Parietal lobe (tissue), 1 donor: ENCODE data around the gene SMG9. TPM values are rescaled to one million over a fixed set of nuclear protein-coding genes. Genes with fewer than 3 reads are reported as not detected.

Experiments used
- total RNA-seq: library from RNA; depleted of rRNA; stranded (reverse); fragments of >200 nt; gene quantifications from one replicate; pipeline ENCODE4 v1.2.3, GENCODE V29; 2014

The SMG9 gene, protein sequence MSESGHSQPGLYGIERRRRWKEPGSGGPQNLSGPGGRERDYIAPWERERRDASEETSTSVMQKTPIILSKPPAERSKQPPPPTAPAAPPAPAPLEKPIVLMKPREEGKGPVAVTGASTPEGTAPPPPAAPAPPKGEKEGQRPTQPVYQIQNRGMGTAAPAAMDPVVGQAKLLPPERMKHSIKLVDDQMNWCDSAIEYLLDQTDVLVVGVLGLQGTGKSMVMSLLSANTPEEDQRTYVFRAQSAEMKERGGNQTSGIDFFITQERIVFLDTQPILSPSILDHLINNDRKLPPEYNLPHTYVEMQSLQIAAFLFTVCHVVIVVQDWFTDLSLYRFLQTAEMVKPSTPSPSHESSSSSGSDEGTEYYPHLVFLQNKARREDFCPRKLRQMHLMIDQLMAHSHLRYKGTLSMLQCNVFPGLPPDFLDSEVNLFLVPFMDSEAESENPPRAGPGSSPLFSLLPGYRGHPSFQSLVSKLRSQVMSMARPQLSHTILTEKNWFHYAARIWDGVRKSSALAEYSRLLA
- 18.5 TPM for total RNA-seq

DNA sequence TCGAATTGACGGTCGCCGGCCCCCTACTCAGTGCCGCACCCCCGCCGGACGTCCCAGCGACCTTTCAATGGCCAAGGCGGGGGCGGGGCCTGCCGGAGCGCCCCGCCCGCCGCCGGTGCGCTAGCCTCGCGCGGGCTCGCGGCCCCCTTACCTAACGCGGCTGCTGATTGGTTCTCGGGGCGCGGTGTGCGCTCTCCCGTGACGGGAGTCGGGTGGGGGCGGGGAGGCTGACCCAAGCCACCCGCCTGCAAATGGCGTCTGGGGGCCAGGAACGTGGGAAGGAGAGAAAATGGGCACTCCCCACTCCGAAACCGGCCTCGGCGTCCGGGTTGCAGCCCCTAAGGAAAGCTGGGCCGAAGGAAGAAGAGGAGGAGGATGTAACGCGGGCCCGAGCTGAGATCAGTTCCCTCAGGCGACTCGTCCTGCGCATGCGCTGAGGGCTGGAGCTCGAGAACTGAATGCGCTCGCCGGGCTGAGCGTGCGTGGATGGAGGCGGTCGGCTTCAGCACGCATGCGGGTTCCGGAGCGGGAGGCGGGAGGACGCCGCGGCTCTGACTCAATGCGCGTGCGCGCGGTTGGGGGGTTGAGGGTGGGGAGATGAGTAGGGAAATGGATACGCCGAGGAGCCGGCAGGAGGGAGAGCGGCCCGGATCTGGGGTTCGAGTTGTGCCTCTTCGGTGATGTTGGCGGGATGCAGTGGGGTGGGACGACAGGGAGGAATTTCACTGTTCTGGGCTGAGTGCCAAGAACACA is at the start of gene SMG9:
Gene SMG9, minus strand, starts transcription at position 460 of the 753 bp plus-strand sequence. CDS start 4,221 bp downstream, outside the sequence.

GRCh38 chr19:43802216-43802951 is 47.6 kb upstream of the SMG9 start, which contains the start of gene LYPD5:
Gene LYPD5 (minus strand): TSS chr19:43802447. CDS start chr19:43802380, 67 bp downstream.

DNA sequence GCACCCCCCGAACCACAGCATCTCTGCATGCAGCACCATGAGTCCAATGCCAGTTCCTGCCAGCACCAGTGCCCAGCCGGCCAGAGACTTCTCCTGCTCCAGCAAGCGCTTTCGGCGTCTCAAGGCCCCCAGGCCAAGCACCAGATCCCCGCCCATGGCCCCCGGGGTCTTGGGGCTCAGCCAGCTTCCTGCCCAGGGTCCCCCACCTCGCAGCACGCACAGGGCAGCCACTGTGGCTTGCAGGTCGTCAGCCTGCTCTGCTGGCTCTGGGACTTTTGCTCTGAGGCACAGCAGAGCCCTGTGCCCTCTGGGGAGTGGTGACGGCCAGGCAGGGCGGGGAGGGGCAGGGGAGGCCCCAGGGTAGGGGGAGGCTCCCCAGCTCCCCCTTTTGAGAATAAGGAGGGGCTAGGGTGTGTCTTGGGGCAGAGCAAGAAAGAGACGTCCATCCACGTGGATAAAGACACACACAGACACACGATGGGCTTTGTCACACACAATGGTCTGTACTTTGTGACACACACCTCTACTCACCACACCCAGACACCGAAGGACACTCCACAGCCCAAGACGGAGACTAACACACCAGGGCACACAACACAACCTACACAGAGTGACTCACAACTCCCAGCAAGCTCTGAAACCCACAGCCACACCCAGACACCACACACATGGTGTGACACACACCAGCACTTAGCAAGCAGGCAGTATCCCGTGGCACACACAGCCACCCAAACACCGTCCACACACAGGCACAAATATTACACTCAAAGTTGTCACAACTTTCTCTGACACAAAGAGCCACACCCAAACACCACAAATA is 26.2 kb upstream of the SMG9 start, which contains the start of gene KCNN4:
Gene KCNN4, minus strand, starts transcription at position 268 of the 820 bp plus-strand sequence. Its CDS starts 112 bp downstream, at position 156.

DNA sequence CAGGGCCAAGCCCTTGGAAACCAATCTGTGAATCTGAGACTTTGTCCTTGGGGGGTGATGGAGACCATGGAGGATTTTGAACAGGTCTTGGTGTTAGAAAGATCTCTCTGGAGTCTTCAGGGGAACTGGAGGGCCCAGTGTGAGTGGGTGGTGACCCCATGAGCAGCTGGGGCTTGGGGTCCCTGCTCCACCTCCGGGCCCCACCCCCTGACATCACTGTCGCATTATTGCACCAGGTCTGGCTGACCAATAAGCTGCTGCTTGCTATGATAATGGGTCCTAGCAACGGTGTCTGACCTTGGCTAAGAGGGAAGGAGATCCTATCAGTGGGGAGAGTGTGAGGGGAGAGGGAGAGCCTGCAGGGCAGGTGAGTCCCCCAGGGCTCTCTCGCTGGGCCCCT is 39.0 kb downstream of the SMG9 start, which contains the start of gene IRGC:
Gene IRGC, plus strand, starts transcription at position 301 of the 400 bp plus-strand sequence. CDS start 2,483 bp downstream, outside the sequence.

Other genes starting within 250 kb of the SMG9 start
- 19.4 TPM for gene ETHE1, start 227.8 kb downstream of the SMG9 start, total RNA-seq
- 0.94 TPM for gene ZNF575, start 221.8 kb downstream of the SMG9 start, total RNA-seq
- gene XRCC1, start 179.4 kb downstream of the SMG9 start, total RNA-seq: 17.8 TPM
- 14.4 TPM for gene PINLYP, start 179.2 kb downstream of the SMG9 start, total RNA-seq
- gene IRGQ, start 158.8 kb downstream of the SMG9 start, total RNA-seq: 94.8 TPM
- 9.7 TPM for gene ZNF576, start 158.4 kb downstream of the SMG9 start, total RNA-seq
- gene SRRM5, start 142.9 kb downstream of the SMG9 start, total RNA-seq: not detected
- gene ZNF428, start 135.3 kb downstream of the SMG9 start, total RNA-seq: 132 TPM
- 89.8 TPM for gene CADM4, start 115.1 kb downstream of the SMG9 start, total RNA-seq
- gene PLAUR, start 84.8 kb downstream of the SMG9 start, total RNA-seq: 4.7 TPM
- not detected for gene IRGC, start 38.9 kb downstream of the SMG9 start, total RNA-seq
- not detected for gene KCNN4, start 26.0 kb upstream of the SMG9 start, total RNA-seq
- gene LYPD5, start 47.5 kb upstream of the SMG9 start, total RNA-seq: 4.7 TPM
- gene ZNF283, start 72.4 kb upstream of the SMG9 start, total RNA-seq: 71.1 TPM
- 8.8 TPM for gene ZNF404, start 129.0 kb upstream of the SMG9 start, total RNA-seq
- 36.6 TPM for gene ZNF45, start 180.3 kb upstream of the SMG9 start, total RNA-seq
- gene ZNF221, start 196.3 kb upstream of the SMG9 start, total RNA-seq: 41.0 TPM
- gene ZNF155, start 229.2 kb upstream of the SMG9 start, total RNA-seq: 20.7 TPM
- gene ZNF230, start 248.0 kb upstream of the SMG9 start, total RNA-seq: 8.8 TPM